GM12865 (cell line): ENCODE measurements around the gene C1orf232.

Experiments
- DNase-seq: peaks from one replicate; pipeline ENCODE4 v3.0.0; 2010; ENCODE audit warnings: low read depth
- H3K4me3 ChIP-seq: 2 replicates; pipeline ENCODE4 v1.5.1; 2011; ENCODE audit warnings: mild to moderate bottlenecking, low read depth, low read length, control low read depth
- TF ChIP-seq, protein P1 (sequence below): IDR thresholded peaks from 2 replicates; pipeline ENCODE4 v1.5.1; 2011; ENCODE audit warnings: low read length, control low read depth, low read depth, inconsistent platforms; ENCODE audit not compliant: insufficient read depth; ENCODE audit errors: missing control alignments

C1orf232 gene

DNA sequence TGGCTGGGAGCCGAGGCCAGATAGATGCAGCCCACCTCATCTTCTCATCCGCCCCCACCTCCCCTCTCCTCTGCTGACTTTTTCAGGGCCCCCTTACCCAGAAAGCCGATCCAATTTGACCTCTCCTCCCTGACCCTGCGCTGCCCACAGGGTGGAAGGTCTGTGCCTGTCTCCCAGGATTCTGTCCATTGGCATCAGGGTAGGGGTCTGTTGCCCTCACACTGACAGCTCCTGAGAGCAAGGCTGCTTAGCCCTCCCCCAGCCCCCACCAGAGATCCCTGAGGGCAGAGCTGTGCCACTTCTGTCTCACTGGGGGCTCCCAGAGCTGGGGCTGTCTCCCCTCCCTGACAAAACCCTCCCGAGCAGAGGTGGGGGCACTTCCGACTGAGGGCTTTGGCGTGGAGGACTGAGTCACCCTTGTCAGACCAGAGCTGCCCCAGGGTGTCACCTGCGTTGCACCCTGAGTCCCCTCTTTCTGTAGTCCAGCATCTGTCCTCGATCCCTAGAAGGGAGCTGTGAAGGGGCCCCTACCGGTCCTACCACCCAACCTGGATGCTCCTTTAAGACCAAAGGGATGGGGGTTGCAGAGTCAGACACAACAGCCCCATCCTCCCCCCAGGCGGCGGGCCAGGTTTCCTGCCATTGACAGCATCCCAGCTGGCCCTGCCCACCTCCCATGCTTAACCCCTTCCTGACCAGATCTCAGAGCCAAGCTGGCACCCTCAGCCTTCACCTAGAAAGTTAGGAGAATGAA, 12.3 kb downstream of the C1orf232 start:
- DNase-seq = no peak
- TF ChIP-seq, protein P1, sequence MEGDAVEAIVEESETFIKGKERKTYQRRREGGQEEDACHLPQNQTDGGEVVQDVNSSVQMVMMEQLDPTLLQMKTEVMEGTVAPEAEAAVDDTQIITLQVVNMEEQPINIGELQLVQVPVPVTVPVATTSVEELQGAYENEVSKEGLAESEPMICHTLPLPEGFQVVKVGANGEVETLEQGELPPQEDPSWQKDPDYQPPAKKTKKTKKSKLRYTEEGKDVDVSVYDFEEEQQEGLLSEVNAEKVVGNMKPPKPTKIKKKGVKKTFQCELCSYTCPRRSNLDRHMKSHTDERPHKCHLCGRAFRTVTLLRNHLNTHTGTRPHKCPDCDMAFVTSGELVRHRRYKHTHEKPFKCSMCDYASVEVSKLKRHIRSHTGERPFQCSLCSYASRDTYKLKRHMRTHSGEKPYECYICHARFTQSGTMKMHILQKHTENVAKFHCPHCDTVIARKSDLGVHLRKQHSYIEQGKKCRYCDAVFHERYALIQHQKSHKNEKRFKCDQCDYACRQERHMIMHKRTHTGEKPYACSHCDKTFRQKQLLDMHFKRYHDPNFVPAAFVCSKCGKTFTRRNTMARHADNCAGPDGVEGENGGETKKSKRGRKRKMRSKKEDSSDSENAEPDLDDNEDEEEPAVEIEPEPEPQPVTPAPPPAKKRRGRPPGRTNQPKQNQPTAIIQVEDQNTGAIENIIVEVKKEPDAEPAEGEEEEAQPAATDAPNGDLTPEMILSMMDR = no peak
- no peak overlapping the region for H3K4me3 ChIP-seq

DNA sequence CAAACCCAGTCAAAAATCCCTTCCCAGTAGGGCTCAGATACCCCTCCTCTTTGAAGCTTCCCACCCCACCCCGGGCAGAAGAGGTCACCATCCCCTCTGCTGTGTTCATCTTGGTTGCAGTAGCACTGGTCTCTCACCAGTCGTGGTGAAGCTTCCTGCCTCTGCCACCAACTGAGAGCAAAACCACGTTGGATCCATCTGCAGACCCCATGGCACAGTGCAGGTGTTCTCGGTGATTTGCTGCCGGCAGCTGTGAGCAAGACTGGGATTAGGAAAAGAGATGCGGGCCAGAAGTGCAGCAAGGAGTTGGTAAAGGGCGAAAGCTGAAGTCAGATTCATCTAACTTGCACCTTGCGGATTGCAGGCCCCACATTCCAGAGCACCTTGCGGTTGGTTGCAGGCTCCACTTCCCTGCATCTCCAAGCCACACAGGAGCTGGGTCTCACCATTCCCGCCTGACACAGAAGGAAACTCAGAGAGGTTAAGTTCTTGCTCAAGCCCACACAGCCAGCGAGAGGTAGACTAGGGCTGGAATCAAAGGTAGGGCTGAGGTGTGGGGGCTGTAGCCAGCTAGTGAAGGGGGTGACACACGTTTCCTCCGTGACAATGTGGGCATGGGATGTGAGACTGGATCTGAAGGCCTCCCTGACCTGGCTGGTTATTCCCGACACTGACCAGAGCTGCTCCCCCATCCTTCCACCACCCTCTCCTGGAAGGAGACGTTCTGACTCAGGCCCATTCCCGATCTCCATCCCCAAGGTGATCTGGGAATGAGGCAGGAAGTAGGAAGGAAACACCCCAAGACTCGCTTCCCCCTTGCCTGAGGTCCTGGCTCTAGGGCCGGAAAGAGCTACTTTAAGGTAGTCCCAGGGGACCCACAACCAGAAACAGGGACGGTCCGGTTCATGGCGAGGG, 13.1 kb downstream of the C1orf232 start:
- H3K4me3 ChIP-seq = no peak overlapping the region
- DNase-seq = no peak
- TF ChIP-seq, protein P1 = no peak

DNA sequence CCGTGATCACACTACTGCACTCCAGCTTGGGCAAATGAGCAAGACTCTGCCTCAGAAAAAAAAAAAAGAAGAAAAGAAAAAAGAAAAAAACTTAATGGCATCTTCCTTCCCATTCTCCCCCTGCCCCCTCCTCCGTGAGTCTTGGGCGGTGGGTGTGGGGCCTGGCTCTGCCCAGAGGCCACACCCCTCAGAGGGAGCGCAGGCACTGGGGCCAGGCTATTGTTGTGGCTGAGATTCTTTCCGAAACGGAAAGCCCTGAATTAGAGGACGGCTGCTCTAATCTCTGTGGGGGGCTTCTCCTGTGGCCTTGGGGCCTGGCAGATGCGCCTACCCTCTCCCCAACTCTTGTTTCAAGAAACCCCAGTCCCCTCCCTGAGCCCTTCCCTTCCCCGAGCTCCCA, 14.0 kb downstream of the C1orf232 start:
- H3K4me3 ChIP-seq = no peak overlapping the region
- DNase-seq = no peak
- TF ChIP-seq, protein P1 = no peak

DNA sequence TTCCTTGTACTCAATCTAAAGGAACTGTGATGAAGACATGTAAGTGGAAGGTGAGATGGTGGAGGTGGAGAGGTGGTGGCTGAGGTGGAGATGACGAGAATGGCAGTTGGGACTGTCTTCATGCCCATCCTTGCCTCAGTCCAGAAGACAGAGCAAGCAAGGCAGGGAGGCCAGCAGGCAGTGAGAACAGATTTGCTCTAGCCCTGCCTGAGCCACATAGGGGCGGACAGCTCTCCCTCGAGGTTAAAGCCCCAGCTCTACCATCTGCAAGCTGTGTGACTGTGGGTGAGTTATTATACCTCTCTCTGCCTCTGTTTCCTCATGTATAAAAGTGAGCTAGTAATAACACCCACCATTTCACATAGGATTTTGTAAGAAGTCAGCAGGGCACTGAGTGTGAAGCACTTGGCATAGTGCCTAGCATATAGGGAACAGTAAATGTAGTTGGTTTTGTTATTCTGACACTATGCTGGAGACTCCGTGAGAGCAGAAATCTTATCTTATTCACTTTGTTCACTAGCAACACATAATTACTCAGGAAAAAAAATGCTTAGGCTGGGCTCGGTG, 14.7 kb downstream of the C1orf232 start:
- H3K4me3 ChIP-seq = no peak overlapping the region
- TF ChIP-seq, protein P1 = no peak
- DNase-seq = no peak

DNA sequence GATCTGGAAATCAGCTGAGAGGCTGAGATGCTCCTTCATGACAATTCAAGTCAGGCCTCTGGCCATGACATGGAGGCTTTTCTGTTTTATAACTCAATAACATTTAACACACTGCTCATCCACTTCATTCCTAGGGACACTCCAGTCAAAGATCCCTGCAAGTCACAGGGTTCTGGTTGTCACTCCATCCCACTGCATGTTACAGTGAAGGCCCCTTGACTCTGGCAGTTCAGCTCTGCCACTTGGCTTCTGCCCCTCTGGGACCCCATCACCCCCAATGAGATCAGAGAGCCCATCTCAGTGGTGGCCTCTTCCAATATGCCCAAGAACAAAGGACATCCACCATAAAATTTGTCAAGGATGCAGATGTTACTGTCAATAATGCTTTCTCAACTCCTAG, 19.9 kb downstream of the C1orf232 start:
- no peak for DNase-seq
- TF ChIP-seq, protein P1 = no peak
- no peak overlapping the region for H3K4me3 ChIP-seq

DNA sequence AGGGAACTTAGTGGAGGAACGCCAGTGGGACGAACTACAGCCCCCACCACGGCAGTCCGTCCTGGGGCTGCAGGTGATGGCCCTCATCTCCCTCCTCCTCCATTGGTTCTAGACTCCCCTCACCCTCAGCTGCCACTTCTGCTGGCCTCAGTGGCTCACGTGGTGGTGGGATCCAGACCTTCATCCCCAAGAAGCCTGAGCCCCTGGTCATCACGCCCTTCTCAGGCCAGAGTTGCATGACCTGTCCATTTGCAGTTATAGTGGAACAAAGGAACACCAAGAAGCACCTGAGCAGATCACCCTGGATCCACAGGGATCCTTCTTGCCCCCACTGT, 22.8 kb downstream of the C1orf232 start:
- DNase-seq = no peak
- TF ChIP-seq, protein P1 = no peak
- H3K4me3 ChIP-seq = no peak overlapping the region
